Activated T-cell treated with anti-CD3 and anti-CD28 coated beads, Interleukin-2, amount 50 U/mL, for 48 hours (primary cell): ENCODE data around the gene TAP1.
"Not testable (repeated sequence)": the region's sequence is repeated elsewhere in the genome, so short reads cannot be mapped to it uniquely, and the experiment has no call there.

Experiments used
- DNase-seq, 2 experiments: peaks; one replicate each; pipeline ENCODE4 v3.0.0-alpha.2; 2020

TAP1 gene

GRCh38 chr6:32853541-32854375, at the start of gene TAP1, which contains the start of gene PSMB9:
TSS of gene TAP1 (minus strand) at chr6:32853704. CDS start at chr6:32853636, 68 bp downstream.
TSS of gene PSMB9 (plus strand) at chr6:32854192. CDS start at chr6:32854230, 38 bp downstream.
- peak; percentile 94 to 96 for DNase-seq

GRCh38 chr6:32895006-32895345, 41.5 kb upstream of the TAP1 start:
- no peak for DNase-seq

DNA sequence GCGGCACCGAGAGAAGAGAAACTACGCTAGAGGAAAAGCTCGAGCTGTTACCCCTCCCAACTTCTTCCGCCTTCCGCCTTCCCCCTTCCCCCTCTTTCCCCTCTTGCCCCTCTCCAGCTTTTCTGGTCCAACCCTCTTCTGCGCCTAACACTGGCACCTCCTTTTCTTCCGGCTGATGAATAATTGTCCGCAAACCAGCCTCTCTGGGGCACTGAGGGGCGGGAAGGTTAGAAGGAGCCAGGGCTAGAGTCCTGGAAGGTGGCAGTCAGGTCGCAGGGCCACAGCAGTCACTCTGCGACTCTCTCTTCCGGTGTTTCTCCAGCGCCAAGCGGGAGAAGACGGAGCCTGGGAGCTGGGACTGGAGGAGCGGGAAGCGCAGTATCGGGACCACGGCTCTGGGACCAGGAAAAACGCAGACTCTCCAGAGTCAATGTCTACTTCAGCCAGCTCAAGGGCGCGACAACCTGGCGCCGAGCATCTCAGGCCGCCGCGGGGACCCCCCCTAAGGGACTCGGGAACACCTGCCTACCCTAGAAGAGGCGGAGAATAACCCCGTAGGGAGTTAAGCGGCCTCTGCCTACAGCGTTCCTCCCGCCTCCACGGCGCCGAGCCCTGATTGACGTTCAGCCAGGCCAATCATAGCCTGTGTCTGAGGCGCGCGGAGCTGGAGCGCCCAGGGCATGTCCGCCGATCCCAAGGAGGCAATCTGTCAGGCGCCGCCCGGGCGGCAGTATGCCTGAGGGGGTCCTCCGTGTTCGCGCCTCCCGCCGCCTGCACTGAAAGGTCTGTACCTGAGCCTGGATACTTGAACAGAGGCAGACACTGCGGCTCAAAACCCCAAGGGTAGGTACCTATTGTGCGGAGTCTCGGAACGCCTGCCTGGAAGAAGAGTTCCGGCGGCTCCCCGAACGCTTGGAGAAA, 40.8 kb upstream of the TAP1 start:
- peak; percentile 99 for DNase-seq

- DNase-seq, result no peak
These were observed 37.3 kb upstream of the TAP1 start for GRCh38 chr6:32890831-32891230.

GRCh38 chr6:32889533-32889932, 36.0 kb upstream of the TAP1 start:
- DNase-seq, result no peak

GRCh38 chr6:32888576-32888975, 35.1 kb upstream of the TAP1 start:
- DNase-seq, result no peak

DNA sequence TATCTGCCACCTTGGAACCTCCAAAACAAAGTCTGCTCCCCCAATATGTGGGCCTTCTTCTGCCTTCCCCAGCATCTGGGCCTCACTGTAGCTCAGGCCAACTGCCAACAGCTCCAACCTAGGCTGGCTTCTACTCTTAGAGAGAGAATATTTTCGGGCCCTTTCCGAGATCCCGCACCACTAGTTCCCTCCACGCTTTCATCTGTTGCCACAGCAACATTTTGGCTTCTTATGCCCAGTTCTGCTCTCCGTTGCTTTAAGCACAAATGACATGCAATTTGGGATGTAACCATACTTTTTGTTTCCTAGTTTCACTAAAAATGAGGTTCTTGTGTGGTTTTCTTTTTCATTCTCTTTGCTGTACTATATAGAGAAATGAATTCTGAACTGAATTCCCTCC, 34.1 kb upstream of the TAP1 start:
- no peak for DNase-seq

DNA sequence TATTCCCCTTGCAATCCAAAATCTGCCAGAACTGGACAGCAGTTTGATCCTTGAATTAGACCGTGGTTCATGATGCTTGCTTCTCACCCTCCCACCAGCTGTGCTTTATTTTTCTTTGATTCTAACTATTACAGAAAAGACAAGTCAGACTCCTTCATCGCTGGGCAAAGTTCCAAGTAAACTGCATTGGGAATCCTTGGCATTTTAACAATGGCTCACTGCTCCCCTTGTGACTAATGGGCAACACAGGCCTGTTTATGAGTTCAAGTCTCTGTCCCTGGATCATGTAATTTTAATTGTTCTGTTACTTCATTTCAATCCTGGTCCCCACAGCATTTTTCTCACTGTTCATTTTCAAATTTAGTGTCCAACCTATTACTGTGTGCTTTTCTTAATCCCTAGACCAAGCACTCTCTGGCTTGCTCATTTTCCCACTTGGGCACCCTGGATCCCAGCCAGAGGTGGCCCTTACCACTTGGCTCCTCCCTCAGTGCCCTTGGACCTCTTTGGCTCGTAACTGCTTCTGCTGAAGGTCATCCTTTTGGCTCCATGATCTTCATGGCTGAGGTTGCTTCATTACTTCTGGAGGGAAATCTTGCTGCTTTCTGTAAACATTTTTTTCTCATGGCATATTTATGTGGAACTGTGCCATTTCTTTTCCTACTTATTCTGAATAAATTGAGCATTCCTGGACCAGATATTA, 33.3 kb upstream of the TAP1 start:
- DNase-seq, result no peak

DNA sequence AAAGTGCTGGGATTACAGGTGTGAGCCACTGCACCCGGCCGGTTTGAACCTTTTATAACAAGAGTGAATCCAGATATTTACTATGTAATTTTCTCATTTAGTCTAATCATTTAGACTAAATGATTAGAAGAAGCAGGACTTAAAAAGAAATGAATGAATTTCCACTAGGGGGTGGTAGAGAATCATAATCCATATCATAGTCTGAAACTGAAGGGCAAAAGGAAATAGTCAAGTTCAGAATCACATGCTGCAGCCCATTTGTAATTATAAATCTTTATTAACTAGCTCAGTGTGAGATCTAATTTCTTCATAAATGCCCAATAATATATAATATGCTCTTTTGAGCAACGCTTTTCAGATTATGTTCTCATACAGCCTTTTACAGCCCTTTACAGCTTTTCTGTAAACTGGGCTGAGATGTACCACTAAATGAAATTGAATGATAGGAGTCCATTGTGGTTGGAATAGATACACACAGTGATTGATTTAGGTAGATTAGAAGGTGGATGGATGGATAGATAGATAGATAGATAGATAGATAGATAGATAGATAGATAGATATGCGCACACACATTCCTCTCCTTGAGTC, 32.3 kb upstream of the TAP1 start:
- DNase-seq, result no peak

- DNase-seq, result no peak
These were observed 30.3 kb upstream of the TAP1 start for GRCh38 chr6:32883789-32884188.

- DNase-seq, result no peak
These were observed 29.4 kb upstream of the TAP1 start for GRCh38 chr6:32882879-32883250.

DNA sequence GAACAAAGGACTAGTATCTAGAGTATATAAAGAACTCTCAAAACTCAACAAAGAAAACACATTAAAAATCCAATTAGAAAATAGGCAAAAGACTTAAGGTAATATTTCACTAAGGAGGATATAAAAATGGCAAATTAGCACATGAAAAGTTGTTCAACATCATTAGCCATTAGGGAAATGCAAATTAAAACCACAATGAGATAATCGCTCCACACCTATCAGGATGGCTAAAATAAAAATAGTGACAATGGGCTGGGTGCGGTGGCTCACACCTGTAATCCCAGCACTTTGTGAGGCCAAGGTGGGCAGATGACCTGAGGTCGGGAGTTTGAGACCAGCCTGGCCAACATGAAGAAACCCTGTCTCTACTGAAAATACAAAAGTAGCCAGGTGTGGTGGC, 27.5 kb upstream of the TAP1 start:
- not testable (repeated sequence) for DNase-seq

DNA sequence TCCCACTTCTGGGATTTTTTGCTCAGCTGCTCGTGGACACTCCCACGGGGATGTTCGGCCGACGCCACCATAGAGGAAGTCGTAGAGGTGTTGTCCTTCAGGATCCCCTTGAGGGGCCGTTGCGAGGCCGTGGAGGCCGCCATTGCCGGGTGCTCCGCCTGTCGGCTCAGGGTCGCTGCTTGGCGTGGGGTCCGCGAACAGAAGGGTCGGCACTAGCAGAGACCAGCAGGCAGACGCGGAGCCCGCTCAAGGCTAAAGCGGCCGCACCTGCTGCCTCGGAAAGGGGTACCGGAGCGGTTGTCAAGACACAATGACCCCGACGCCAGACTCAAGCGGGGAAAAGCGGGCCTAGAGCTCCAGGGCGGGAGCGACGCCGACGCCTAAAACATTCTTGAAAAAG, 26.2 kb upstream of the TAP1 start:
- no peak for DNase-seq

DNA sequence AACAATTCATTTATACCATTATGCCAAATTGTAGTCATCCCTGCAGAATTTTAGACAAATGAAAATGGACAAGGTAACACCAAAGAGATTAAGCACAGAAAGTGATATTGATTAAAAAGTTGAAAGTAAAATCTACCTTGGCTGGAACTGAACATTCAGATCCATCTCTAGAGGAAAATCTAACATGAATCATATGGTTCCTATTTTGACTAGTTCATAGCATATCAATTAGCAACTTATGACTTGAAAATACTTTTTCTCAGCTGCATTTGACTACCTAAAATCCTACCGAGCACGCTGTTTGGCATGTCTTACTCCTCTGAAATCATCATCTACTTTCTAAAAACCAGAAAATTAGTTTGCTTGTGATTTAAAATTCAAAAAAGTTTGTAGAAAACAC, 23.1 kb upstream of the TAP1 start:
- no peak for DNase-seq

- not testable (repeated sequence) for DNase-seq
These were observed 20.4 kb upstream of the TAP1 start for GRCh38 chr6:32873947-32874346.

- DNase-seq, result peak; percentile 91 to 95
These were observed 14.8 kb upstream of the TAP1 start for GRCh38 chr6:32868257-32868788.

DNA sequence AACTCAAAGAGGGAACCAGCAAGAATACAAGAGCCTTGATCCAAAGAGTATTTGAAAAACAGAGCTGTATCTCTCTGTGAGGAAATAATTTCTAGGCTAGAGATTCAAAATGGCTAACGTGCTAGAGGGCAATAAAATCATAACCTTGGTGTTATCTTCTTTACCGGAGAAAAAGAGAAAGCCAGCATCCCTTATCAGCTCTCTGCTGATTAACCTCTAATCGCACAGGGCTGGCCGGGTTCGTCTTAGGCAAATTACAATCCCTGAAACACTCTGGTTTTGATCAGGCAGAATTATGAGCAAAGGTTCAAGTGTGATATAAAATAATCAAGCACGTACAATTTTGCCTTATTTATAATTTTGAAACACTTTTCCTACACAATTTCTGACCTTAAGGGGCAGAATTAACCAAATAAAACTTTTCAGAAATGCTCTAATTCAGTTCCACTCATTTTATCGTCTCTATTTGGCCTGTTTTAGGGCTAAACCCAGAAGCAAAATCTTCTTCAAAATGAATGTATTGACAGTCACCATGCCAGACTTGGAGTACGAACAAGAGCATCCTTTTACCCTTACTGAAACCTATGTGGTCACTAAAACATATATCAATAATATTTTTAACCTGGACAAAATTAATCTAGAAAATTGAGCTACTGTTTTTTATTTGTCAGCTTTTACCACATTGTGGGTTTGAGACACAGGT, 14.2 kb upstream of the TAP1 start:
- no peak for DNase-seq

- DNase-seq, result no peak
These were observed 13.5 kb upstream of the TAP1 start for GRCh38 chr6:32867022-32867477.

GRCh38 chr6:32865724-32866443, 12.4 kb upstream of the TAP1 start:
- DNase-seq, result no peak

GRCh38 chr6:32862725-32863124, 9.2 kb upstream of the TAP1 start:
- DNase-seq, result no peak

DNA sequence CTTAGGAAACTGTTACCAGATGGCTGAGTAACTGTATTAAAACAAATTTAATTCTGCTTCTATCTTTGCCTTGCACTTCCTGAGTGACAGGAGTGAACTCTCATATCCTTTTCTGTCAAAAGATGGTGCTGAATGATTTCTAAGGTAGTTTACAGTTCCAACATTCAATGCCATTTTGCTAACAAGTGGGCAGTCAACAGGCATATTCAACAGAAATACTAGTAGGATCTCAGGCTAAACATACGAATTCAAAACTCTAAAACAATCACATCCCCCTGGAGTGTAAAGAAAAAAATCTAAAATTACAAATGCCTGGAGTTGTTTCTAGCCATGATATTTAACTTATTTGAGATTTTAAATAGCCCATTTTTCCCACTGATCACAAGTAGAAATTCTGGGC, 7.2 kb upstream of the TAP1 start:
- DNase-seq, result no peak
